Measurements from ENCODE around the gene PARN. TPM values are rescaled to one million over a fixed set of nuclear protein-coding genes. Genes with fewer than 3 reads are reported as not detected.
"Not testable (repeated sequence)": the region's sequence is repeated elsewhere in the genome, so short reads cannot be mapped to it uniquely, and the experiment has no call there.

Gene PARN
- polyA plus RNA-seq, 1 donor from 2014 or later = 22.3 TPM

GRCh38 chr16:14545346-14545884 is 84.6 kb downstream of the PARN start:
- no peak for TF ChIP-seq SMC3 (conservative IDR thresholded peaks at IDR 0.05; ENCODE audit: poor library complexity)
- TF ChIP-seq EP300 (conservative IDR thresholded peaks at IDR 0.05; ENCODE audit: poor library complexity, severe bottlenecking) = no peak
- TF ChIP-seq EZH2 (IDR thresholded peaks at IDR 0.05; ENCODE audit: borderline replicate concordance, insufficient read depth, low read length, poor library complexity, severe bottlenecking) = no peak
- no peak for TF ChIP-seq CTCF (IDR thresholded peaks at IDR 0.05; ENCODE audit: poor library complexity, severe bottlenecking)
- TF ChIP-seq RAD21 (conservative IDR thresholded peaks at IDR 0.05) = no peak
- no peak for TF ChIP-seq POLR2AphosphoS5 (IDR thresholded peaks at IDR 0.05)
- TF ChIP-seq TAF1 (IDR thresholded peaks at IDR 0.05; ENCODE audit: low read depth) = no peak
- no peak for TF ChIP-seq MXI1 (conservative IDR thresholded peaks at IDR 0.05; ENCODE audit: poor library complexity, severe bottlenecking)
- TF ChIP-seq REST (IDR thresholded peaks at IDR 0.05; ENCODE audit: borderline replicate concordance) = no peak
- Histone ChIP-seq H3K4me3 (ENCODE audit: low read length) (no peak overlapping the region), H3K27me3 (ENCODE audit: insufficient read depth, low read depth, low read length) (no peaks in the 10 kb centered on the region), H3K4me2 (ENCODE audit: low read length) (no peak overlapping the region), H3K36me3 (ENCODE audit: insufficient read depth, low read length) (no peaks in the 10 kb centered on the region), H2AFZ (ENCODE audit: low read depth, low read length) (no peak overlapping the region), H3K27ac (ENCODE audit: low read length) (no peak overlapping the region), H3K9ac (ENCODE audit: low read length) (no peak overlapping the region), H3F3A (ENCODE audit: insufficient read depth, low read length, poor library complexity, severe bottlenecking) (no peaks in the 10 kb centered on the region), H3K79me2 (replicated peaks; ENCODE audit: insufficient read depth, low read length) (no peaks in the 10 kb centered on the region), H3K9me3 (ENCODE audit: low read length) (no peaks in the 10 kb centered on the region), H3K9me2 (ENCODE audit: insufficient read depth, low read length) (no peaks in the 10 kb centered on the region), H4K20me1 (ENCODE audit: insufficient read depth) (no peaks in the 10 kb centered on the region)

GRCh38 chr16:14544846-14545245 is 85.2 kb downstream of the PARN start:
- not testable (repeated sequence) for H4K20me1 ChIP-seq (ENCODE audit: insufficient read depth); H3K9me3 ChIP-seq (ENCODE audit: low read length)

GRCh38 chr16:14539631-14540030 is 90.4 kb downstream of the PARN start:
- Histone ChIP-seq H3K79me2 (replicated peaks; ENCODE audit: insufficient read depth, low read length) (no peaks in the 10 kb centered on the region), H2AFZ (ENCODE audit: low read depth, low read length) (no peak overlapping the region), H3K9ac (ENCODE audit: low read length) (no peak overlapping the region), H3K4me2 (ENCODE audit: low read length) (no peak overlapping the region), H3K9me2 (ENCODE audit: insufficient read depth, low read length) (no peaks in the 10 kb centered on the region), H4K20me1 (ENCODE audit: insufficient read depth) (no peaks in the 10 kb centered on the region), H3K27ac (ENCODE audit: low read length) (no peak overlapping the region), H3K9me3 (ENCODE audit: low read length) (no peaks in the 10 kb centered on the region), H3K36me3 (ENCODE audit: insufficient read depth, low read length) (no peaks in the 10 kb centered on the region), H3F3A (ENCODE audit: insufficient read depth, low read length, poor library complexity, severe bottlenecking) (no peaks in the 10 kb centered on the region), H3K27me3 (ENCODE audit: insufficient read depth, low read depth, low read length) (no peaks in the 10 kb centered on the region), H3K4me3 (ENCODE audit: low read length) (no peak overlapping the region)
- TF ChIP-seq RAD21 (conservative IDR thresholded peaks at IDR 0.05) (no peak), MXI1 (conservative IDR thresholded peaks at IDR 0.05; ENCODE audit: poor library complexity, severe bottlenecking) (no peak), REST (IDR thresholded peaks at IDR 0.05; ENCODE audit: borderline replicate concordance) (no peak), EP300 (conservative IDR thresholded peaks at IDR 0.05; ENCODE audit: poor library complexity, severe bottlenecking) (no peak), TAF1 (IDR thresholded peaks at IDR 0.05; ENCODE audit: low read depth) (no peak), POLR2AphosphoS5 (IDR thresholded peaks at IDR 0.05) (no peak), EZH2 (IDR thresholded peaks at IDR 0.05; ENCODE audit: borderline replicate concordance, insufficient read depth, low read length, poor library complexity, severe bottlenecking) (no peak), SMC3 (conservative IDR thresholded peaks at IDR 0.05; ENCODE audit: poor library complexity) (no peak), CTCF (IDR thresholded peaks at IDR 0.05; ENCODE audit: poor library complexity, severe bottlenecking) (no peak)

More at GRCh38 chr16:14544846-14545245, 85.2 kb downstream of the PARN start:
- H3K36me3 ChIP-seq (ENCODE audit: insufficient read depth, low read length); H3K4me3 ChIP-seq (ENCODE audit: low read length); H3F3A ChIP-seq (ENCODE audit: insufficient read depth, low read length, poor library complexity, severe bottlenecking); H3K27ac ChIP-seq (ENCODE audit: low read length); H2AFZ ChIP-seq (ENCODE audit: low read depth, low read length); H3K27me3 ChIP-seq (ENCODE audit: insufficient read depth, low read depth, low read length); H3K9me2 ChIP-seq (ENCODE audit: insufficient read depth, low read length); H3K9ac ChIP-seq (ENCODE audit: low read length); H3K79me2 ChIP-seq (replicated peaks; ENCODE audit: insufficient read depth, low read length); H3K4me2 ChIP-seq (ENCODE audit: low read length): not testable (repeated sequence)

All from neural cell (in vitro differentiated cells).